SK-N-SH treated with all-trans-retinoic acid at 6 μM for 48 hours (cell line): ENCODE data around the gene MOXD1.

ENCODE experiments used
- ATAC-seq: fragments of 200-7000 bp; cut with Tn5 transposase; 3 replicates; pipeline ENCODE4 v1.9.1; 2020; ENCODE audit warnings: mild to moderate bottlenecking, moderate library complexity
- BACH2 ChIP-seq: fragments of 250-450 bp; sonication (Bioruptor Pico); IDR thresholded peaks from 2 replicates; pipeline ENCODE4 v1.9.0; 2021; ENCODE audit warnings: mild to moderate bottlenecking, borderline replicate concordance
- CREB5 ChIP-seq: fragments of 250-450 bp; sonication (Bioruptor Pico); IDR thresholded peaks from 2 replicates; pipeline ENCODE4 v1.5.1; 2020; ENCODE audit warnings: low read depth, mild to moderate bottlenecking, moderate library complexity
- CSDC2 ChIP-seq: fragments of 250-450 bp; sonication (Bioruptor Pico); IDR thresholded peaks from 2 replicates; pipeline ENCODE4 v1.5.0; 2020; ENCODE audit warnings: mild to moderate bottlenecking, moderate library complexity
- CSRNP3 ChIP-seq: fragments of 250-450 bp; sonication (Bioruptor Pico); IDR thresholded peaks from 2 replicates; pipeline ENCODE4 v1.5.1; 2021; ENCODE audit warnings: mild to moderate bottlenecking, moderate library complexity
- GLIS3 ChIP-seq: fragments of 250-450 bp; sonication (Bioruptor Pico); IDR thresholded peaks from 2 replicates; pipeline ENCODE4 v1.5.0; 2020; ENCODE audit warnings: mild to moderate bottlenecking, moderate library complexity
- ISL1 ChIP-seq: fragments of 250-450 bp; sonication (Bioruptor Pico); IDR thresholded peaks from 2 replicates; pipeline ENCODE4 v2.1.2; 2022; ENCODE audit warnings: mild to moderate bottlenecking, moderate library complexity
- POU6F1 ChIP-seq: fragments of 250-450 bp; sonication (Bioruptor Pico); IDR thresholded peaks from 2 replicates; pipeline ENCODE4 v1.8.0; 2021; ENCODE audit warnings: low read depth, mild to moderate bottlenecking, moderate library complexity, borderline replicate concordance
- PPARA ChIP-seq: fragments of 250-450 bp; sonication (Bioruptor Pico); IDR thresholded peaks from 2 replicates; pipeline ENCODE4 v1.5.0; 2020; ENCODE audit warnings: mild to moderate bottlenecking, borderline replicate concordance
- RARB ChIP-seq: fragments of 250-450 bp; sonication (Bioruptor Pico); IDR thresholded peaks from 2 replicates; pipeline ENCODE4 v1.8.0; 2021; ENCODE audit warnings: mild to moderate bottlenecking, moderate library complexity
- SNAI2 ChIP-seq: fragments of 250-450 bp; sonication (Bioruptor Pico); IDR thresholded peaks from 2 replicates; pipeline ENCODE4 v1.5.0; 2020; ENCODE audit warnings: mild to moderate bottlenecking, moderate library complexity
- TCF4 ChIP-seq: fragments of 250-450 bp; sonication (Bioruptor Pico); IDR thresholded peaks from 2 replicates; pipeline ENCODE4 v1.8.0; 2021; ENCODE audit warnings: mild to moderate bottlenecking, moderate library complexity, borderline replicate concordance
- TOX ChIP-seq: fragments of 250-450 bp; sonication (Bioruptor Pico); IDR thresholded peaks from 2 replicates; pipeline ENCODE4 v1.8.0; 2021; ENCODE audit warnings: mild to moderate bottlenecking, moderate library complexity, borderline replicate concordance
- TSHZ2 ChIP-seq: fragments of 250-450 bp; sonication (Bioruptor Pico); IDR thresholded peaks from 2 replicates; pipeline ENCODE4 v1.5.0; 2020; ENCODE audit warnings: mild to moderate bottlenecking, moderate library complexity
- ZC3H10 ChIP-seq: fragments of 250-450 bp; sonication (Bioruptor Pico); IDR thresholded peaks from 2 replicates; pipeline ENCODE4 v1.5.1; 2021; ENCODE audit warnings: mild to moderate bottlenecking, moderate library complexity
- ZFP3 ChIP-seq: fragments of 250-450 bp; sonication (Bioruptor Pico); IDR thresholded peaks from 2 replicates; pipeline ENCODE4 v1.5.0; 2020; ENCODE audit warnings: mild to moderate bottlenecking, moderate library complexity
- ZFP30 ChIP-seq: fragments of 450-650 bp; formaldehyde crosslinking; IDR thresholded peaks from 2 replicates; pipeline ENCODE4 v1.5.0; 2022; ENCODE audit warnings: mild to moderate bottlenecking, moderate library complexity
- ZNF8 ChIP-seq: fragments of 450-650 bp; formaldehyde crosslinking; IDR thresholded peaks from 2 replicates; pipeline ENCODE4 v1.5.0; 2020; ENCODE audit warnings: mild to moderate bottlenecking, moderate library complexity

The MOXD1 gene

GRCh38 chr6:132256457-132256856 lies 144.8 kb downstream of the MOXD1 start:
- no peak for ATAC-seq

GRCh38 chr6:132253906-132254305 lies 147.4 kb downstream of the MOXD1 start:
- no peak for TF ChIP-seq SNAI2 (CRISPR knock-in tag)
- no peak for TF ChIP-seq GLIS3 (CRISPR knock-in tag)
- no peak for TF ChIP-seq TOX (CRISPR knock-in tag)
- TF ChIP-seq PPARA, result no peak
- TF ChIP-seq BACH2 (CRISPR knock-in tag), result no peak
- TF ChIP-seq ZFP3, result no peak
- no peak for TF ChIP-seq ZC3H10 (CRISPR knock-in tag)
- no peak for TF ChIP-seq ZFP30 (CRISPR knock-in tag)
- TF ChIP-seq CSDC2 (CRISPR knock-in tag), result no peak
- no peak for TF ChIP-seq CREB5
- TF ChIP-seq RARB (CRISPR knock-in tag), result no peak
- TF ChIP-seq POU6F1 (CRISPR knock-in tag), result no peak
- TF ChIP-seq ISL1 (CRISPR knock-in tag), result no peak
- no peak for TF ChIP-seq CSRNP3 (CRISPR knock-in tag)
- TF ChIP-seq TSHZ2 (CRISPR knock-in tag), result no peak
- TF ChIP-seq, all 23 proteins: peak for 0
- ATAC-seq, result no peak

More at GRCh38 chr6:132256457-132256856, 144.8 kb downstream of the MOXD1 start:
- no peak for TF ChIP-seq TCF4 (CRISPR knock-in tag)
- no peak for TF ChIP-seq ZNF8 (CRISPR knock-in tag)
- TF ChIP-seq ZFP3, result no peak
- no peak for TF ChIP-seq RARB (CRISPR knock-in tag)
- no peak for TF ChIP-seq BACH2 (CRISPR knock-in tag)
- no peak for TF ChIP-seq TSHZ2 (CRISPR knock-in tag)
- no peak for TF ChIP-seq PPARA
- no peak for TF ChIP-seq ZFP30 (CRISPR knock-in tag)
- TF ChIP-seq ZC3H10 (CRISPR knock-in tag), result no peak

- no peak for ATAC-seq
- no peak for TF ChIP-seq ZFP3
Observed at GRCh38 chr6:132253211-132253610, 148.1 kb downstream of the MOXD1 start.

- no peak for TF ChIP-seq TSHZ2 (CRISPR knock-in tag)
- TF ChIP-seq SNAI2 (CRISPR knock-in tag), result no peak
- TF ChIP-seq ZFP3, result no peak
- ATAC-seq, result no peak
Observed at GRCh38 chr6:132252113-132252512, 149.2 kb downstream of the MOXD1 start.
